ENCODE measurements around the gene EGF. TPM values are rescaled to one million over a fixed set of nuclear protein-coding genes. Genes with fewer than 3 reads are reported as not detected.

The EGF gene
- total RNA-seq, 1 experiment from 2014 or later, result 1.5 TPM

- no peak overlapping the region for H4K91ac ChIP-seq (ENCODE audit: insufficient read length, low read depth, low read length)
- no CpG with 5 or more reads among the region's 13 CpGs for WGBS (ENCODE audit: extremely low coverage, insufficient read length, low lambda C conversion rate)
- H3K27me3 Mint-ChIP-seq (ENCODE audit: low read depth), result no peaks in the 10 kb centered on the region
- H3K79me2 ChIP-seq (ENCODE audit: insufficient read depth, low read length), result no peaks in the 10 kb centered on the region
- H3K9me3 ChIP-seq (ENCODE audit: control insufficient read depth, low read depth, low read length), result no peaks in the 10 kb centered on the region
- peaks cover 3% of the 10 kb centered on the region for H4K20me1 ChIP-seq (ENCODE audit: control insufficient read depth, insufficient read depth, insufficient read length)
- no peak overlapping the region for H4K5ac ChIP-seq (ENCODE audit: insufficient read length, low read depth, low read length)
- no peak overlapping the region for H3K9ac ChIP-seq (ENCODE audit: extremely low read depth, insufficient read length, low read length)
- no peak overlapping the region for H3K56ac ChIP-seq (ENCODE audit: insufficient read length, low read depth, low read length)
- H3K4ac ChIP-seq (ENCODE audit: low read depth, low read length), result no peak overlapping the region
- H3K14ac ChIP-seq (ENCODE audit: insufficient read depth, low read length), result no peak overlapping the region
- no peaks in the 10 kb centered on the region for H3K36me3 Mint-ChIP-seq (ENCODE audit: insufficient read depth in 1 of 3, low read depth in 3 of 3)
- no peak overlapping the region for H3K4me2 ChIP-seq (ENCODE audit: insufficient read depth, insufficient read length, low read length)
- no peak overlapping the region for H3T11ph ChIP-seq (ENCODE audit: low read length)
- no peak overlapping the region for H3K27ac ChIP-seq (ENCODE audit: insufficient read length, low read depth, low read length)
- no peaks in the 10 kb centered on the region for H3K4me1 Mint-ChIP-seq
- no peak overlapping the region for H2AFZ ChIP-seq (ENCODE audit: low read length)
- no peak overlapping the region for H3K27ac Mint-ChIP-seq
- no peaks in the 10 kb centered on the region for H3K27me3 ChIP-seq (ENCODE audit: insufficient read depth, low read length)
- no peak overlapping the region for H4K8ac ChIP-seq (replicated peaks; ENCODE audit: insufficient read length, low read depth, low read length)
- H3K4me3 Mint-ChIP-seq, result no peak overlapping the region
- H2BK15ac ChIP-seq (ENCODE audit: low read depth, low read length), result no peak overlapping the region
- H3K79me1 ChIP-seq (ENCODE audit: insufficient read depth, low read depth, low read length, poor library complexity, severe bottlenecking), result no peaks in the 10 kb centered on the region
- H3K18ac ChIP-seq (ENCODE audit: insufficient read length, low read depth, low read length), result no peak overlapping the region
- H3K4me1 ChIP-seq (ENCODE audit: insufficient read depth, low read length), result no peaks in the 10 kb centered on the region
- TF ChIP-seq CTCF (conservative IDR thresholded peaks at IDR 0.05), result no peak
- H2BK20ac ChIP-seq (ENCODE audit: low read depth, low read length, poor library complexity, severe bottlenecking), result no peak overlapping the region
- H3K23me2 ChIP-seq (ENCODE audit: insufficient read length, low read depth, low read length, poor library complexity, severe bottlenecking), result no peaks in the 10 kb centered on the region
- H2BK12ac ChIP-seq (ENCODE audit: insufficient read length, low read depth, low read length), result no peak overlapping the region
- no peak overlapping the region for H2AK5ac ChIP-seq (ENCODE audit: insufficient read length, low read length)
- no peak overlapping the region for H3K23ac ChIP-seq (ENCODE audit: insufficient read length, low read depth, low read length)
- H3K9me3 Mint-ChIP-seq, result no peaks in the 10 kb centered on the region
- no peak for DNase-seq
- H2BK120ac ChIP-seq (ENCODE audit: low read depth, low read length, poor library complexity, severe bottlenecking), result no peak overlapping the region
- no peak overlapping the region for H2BK5ac ChIP-seq (ENCODE audit: insufficient read length, low read length)
Measured at GRCh38 chr4:109989044-109989443, 76.4 kb downstream of the EGF start.
